GM18868 (cell line): ENCODE measurements around the gene HRH2.
"Not testable (repeated sequence)": the region's sequence is repeated elsewhere in the genome, so short reads cannot be mapped to it uniquely, and the experiment has no call there.

Experiments
- ATAC-seq: cut with Tn5 transposase; IDR thresholded peaks from one replicate; pipeline ENCODE4 v1.9.1; 2021; ENCODE audit warnings: mild to moderate bottlenecking, moderate library complexity; ENCODE audit not compliant: unreplicated experiment

The HRH2 gene

GRCh38 chr5:175642998-175643397 lies 14.9 kb upstream of the HRH2 start:
- no peak for ATAC-seq

- no peak for ATAC-seq
Measured at GRCh38 chr5:175646251-175646650, 11.6 kb upstream of the HRH2 start.

- no peak for ATAC-seq
Measured at GRCh38 chr5:175649967-175650366, 7.9 kb upstream of the HRH2 start.

DNA sequence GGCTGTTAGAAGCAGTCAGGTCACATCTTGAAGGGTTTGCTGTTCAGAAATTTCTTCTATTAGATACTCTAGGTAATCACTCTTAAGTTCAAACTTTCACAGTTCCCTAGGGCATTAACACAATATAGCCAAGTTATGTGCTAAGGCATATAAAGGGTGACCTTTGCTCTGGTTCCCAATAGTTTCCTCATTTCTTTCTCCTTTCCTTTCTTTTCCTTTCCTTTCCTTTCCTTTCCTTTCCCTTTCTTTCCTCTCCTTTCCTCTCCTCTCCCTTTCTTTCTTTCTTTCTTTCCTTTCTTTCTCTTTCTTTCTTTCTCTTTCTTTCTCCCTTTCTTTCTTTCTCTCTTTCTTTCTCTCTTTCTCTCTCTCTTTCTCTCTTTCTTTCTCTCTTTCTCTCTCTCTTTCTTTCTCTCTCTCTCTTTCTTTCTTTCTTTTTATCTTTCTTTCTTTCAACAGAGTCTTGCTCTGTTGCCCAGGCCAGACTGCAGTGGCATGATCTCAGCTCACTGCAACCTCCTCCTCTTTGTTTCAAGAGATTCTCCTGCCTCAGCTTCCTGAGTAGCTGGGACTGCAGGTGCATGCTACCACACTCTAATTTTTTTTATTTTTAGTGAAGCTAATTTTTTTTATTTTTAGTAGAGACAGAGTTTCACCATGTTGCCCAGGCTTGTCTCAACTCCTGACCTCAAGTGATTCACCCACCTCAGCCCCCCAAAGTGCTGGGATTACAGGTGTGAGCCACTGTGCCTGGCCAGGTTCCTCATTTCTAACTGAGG lies 7.3 kb upstream of the HRH2 start:
- ATAC-seq: not testable (repeated sequence)

DNA sequence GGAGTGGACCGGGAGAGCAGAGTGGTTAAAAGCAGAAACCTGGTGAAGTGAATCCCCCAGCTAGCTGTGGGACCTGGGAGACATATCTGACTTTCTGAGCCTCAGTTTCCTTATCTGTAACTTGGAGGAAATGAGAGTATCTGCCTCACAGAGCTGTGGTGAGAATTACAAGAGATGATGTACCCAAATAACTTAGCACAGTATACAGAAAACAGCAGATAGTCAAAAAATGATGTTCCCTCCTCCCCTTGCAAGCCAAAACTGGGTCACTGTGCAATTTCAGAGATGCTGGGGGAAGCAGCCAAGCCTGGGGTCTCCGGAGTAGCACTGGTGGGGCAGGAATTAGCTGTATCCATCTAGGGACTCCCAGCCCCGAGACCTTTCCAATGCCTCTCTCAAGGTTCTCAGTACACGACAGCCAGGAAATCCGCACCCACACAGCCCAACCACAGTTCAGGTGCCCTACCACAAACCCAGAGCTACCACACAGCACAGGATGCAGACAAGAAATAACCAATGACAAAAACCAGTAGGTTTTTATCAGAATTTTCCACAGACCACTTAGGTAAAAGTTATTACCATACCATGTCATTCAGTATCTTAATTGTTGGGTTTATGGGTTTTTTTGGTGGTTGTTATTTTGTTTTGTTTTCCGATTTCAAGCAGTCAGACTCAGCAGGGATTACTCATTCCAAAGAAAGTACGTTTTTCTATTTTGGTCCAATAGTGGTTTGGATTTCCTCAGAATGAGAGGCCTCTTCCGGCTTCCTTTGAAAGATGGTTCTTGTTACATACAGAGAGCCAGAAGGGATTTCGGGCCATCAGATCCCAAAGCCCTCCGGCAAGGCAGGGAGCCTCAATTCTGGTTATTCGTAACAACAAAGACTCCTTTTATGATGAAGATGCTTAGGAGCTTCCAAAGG lies 4.9 kb upstream of the HRH2 start:
- ATAC-seq: no peak

- no peak for ATAC-seq
Measured at GRCh38 chr5:175653763-175654162, 4.1 kb upstream of the HRH2 start.

GRCh38 chr5:175654339-175654738 lies 3.5 kb upstream of the HRH2 start:
- ATAC-seq: no peak

DNA sequence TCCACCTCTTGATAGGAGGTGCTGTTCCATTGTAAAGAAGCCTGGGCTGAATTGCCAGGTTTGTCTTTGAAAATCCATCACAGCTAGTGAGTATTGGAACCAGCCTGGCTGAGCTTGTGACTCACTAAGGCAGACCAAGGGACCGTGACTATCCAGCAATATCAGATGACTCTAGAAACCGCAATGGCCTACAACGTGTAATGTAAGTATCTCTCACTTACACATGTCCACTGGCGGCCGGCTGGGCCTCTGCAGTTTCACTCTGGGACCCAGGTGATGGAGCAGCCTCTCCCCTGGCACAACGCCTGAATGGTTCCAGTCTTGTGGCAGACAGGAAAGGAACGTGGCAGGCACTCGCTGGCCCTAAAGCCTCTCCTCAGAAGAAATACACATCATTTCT lies 3.1 kb upstream of the HRH2 start:
- ATAC-seq: no peak

DNA sequence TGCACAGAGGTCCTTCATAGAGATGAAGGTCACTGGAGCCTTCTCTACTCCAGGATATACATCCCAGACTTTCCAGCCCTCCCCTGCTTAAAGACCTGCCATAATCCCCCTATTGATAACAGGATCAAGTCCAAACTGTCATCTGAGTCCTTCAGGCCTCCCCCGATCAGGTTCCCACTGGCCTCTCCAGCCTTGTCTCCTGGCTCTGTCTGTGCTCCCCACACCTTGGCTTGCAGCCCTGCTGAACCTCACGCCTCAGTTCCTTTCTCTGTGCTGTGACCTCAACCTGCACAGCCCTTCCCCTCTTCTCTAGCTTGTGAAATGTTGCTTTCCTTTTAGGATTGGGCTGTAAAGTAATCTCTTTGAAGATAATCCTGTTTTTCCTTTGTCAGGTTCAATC lies 2.5 kb upstream of the HRH2 start:
- no peak for ATAC-seq

GRCh38 chr5:175656966-175657365 lies 905 bp upstream of the HRH2 start:
- no peak for ATAC-seq

DNA sequence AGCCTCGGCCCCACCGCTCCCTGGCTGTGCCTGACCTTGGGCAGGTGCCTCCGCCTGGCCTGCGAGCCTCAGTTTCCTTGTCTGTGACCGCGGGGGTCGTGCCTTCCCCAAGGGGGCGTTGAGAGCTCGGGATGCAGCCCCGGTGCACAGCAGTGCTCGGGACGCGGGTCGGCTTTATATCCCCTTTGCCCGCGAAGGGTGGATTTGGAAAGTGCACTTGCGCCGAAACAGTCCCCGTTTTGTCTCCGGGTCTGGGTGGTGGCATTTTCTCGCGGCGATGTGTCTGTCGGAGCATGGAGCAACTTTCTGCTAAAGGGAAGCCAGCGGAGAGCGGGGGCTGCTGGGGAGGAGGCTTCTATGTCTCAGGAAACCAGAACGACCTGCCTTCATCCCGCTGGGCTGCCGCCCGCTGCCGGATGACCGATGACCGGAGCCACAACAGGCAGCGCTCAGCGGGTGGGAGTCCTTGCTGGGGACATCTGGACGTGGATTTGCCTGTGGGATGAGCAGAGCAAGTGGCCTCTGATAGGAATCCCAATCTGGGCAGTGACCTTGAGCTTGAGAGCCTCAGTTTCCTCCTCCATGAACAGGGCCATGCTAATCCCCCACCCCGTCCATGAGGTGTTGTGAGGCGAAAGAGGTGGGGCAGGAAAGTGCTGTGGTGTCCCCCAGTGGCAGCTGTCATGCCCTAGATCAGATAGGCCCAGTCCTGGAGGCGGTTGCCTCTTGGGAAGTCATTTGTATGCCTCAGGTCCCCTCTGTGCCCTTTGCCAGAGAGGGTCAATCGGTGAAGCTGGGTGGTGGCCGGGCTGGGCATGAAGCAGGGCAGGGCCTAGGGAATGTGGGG lies 651 bp downstream of the HRH2 start:
- ATAC-seq: no peak

GRCh38 chr5:175659546-175660253 lies 1.8 kb downstream of the HRH2 start:
- ATAC-seq: no peak

DNA sequence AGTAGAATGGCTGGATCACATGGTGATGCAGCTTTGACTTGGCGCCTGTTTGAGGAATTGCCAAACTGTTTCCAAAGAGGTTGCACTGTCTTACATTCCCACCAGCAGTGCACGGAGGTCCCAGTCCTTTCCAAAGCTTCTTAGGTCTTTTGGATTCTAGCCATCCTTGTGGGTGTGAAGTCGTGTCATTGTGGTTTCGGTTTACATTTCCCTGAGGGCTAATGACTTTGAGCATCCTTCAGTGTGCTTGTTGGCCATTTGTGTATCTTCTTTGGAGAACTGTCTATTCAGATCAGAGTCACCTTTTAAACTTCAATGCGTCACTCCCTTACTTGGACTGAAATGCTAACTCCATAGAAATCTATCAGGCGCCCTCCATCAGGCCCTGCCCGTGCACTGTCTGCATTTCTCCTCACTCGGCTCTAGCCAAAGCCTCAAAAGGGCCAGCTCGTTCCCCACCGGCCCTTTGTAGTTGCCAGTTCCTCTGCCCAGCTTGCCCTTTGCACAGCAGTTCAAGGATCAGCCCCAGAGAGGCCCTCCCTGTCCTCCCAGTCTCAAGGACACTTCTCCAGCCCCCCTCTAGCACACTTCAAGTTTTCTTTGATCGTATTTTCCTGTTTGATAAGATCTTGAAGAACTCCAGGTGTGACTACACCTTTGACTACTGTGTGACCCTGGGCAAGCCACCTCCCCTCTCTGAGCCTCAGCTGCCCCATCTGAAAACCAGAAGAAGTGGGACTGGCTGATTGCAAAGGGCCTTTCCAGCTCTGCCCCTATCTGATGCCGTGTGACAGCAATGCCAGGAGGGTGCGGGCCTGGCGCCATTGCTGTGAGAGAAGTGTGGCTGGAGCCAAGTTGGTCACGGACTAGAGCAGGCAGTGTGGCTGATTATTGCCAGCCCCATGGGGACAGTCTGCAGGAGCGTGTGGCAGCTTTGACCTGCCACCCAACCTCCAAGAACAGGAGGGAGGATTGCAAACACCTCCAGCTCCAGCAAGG lies 5.6 kb downstream of the HRH2 start:
- no peak for ATAC-seq

- no peak for ATAC-seq
Measured at GRCh38 chr5:175664723-175665122, 6.9 kb downstream of the HRH2 start.

GRCh38 chr5:175666216-175666615 lies 8.3 kb downstream of the HRH2 start:
- no peak for ATAC-seq

DNA sequence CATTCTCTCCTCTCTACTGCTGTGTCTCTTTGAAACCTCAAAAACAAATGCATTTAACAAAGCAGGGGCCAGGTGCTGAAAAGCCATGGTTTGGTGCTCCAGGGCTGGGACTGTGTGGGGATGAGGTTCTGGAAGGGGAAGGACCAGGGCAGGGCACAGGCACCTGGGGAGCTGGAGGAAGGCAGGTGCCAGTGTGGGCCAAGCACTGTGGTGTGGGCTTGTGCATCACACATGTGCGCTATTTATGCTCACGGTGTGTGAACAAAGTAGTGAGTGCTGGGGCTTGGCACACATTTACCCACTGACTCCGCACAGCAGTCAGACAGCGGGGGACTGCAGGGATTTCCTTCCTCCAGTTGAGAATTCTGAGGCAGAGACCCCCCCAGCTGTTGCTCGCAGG lies 10.1 kb downstream of the HRH2 start:
- ATAC-seq: no peak

GRCh38 chr5:175670372-175670771 lies 12.5 kb downstream of the HRH2 start:
- ATAC-seq: no peak

- no peak for ATAC-seq
Measured at GRCh38 chr5:175671013-175671412, 13.1 kb downstream of the HRH2 start.

DNA sequence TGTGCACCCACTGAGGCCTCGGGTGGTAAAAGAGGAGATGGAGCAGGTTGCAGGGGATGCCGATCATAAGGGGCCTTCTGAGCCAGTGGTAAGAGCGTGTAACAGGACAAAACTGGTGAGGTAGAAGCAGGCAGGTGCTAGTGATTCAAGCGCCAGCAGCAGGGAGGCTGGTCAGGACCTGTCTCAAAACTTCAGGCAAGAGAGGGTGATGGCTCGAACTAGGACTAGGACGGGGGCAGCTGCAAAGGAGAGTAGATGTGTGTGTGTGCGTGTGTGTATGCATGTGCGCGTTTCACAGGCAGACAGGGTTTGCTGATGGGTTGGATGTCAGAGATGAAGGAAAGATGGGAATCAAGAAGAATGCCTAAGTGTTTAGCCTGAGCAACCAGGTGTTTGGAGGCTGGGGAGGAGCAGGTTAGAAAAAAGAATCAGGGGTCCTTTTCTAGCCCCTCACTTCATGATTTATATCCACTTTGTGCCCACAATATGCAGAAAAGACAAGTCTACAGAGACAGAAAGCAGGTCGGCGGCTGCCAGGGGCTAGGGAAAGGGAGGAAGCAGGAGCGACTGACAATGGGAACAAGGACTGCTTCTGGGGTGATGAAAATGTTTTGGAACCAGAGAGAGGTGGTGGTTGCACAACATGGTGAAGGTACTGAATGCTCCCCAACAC lies 15.2 kb downstream of the HRH2 start:
- ATAC-seq: no peak
